HL-60 (cell line): ENCODE data around the gene UBE2E3.

Experiments
- GABPA ChIP-seq: IDR thresholded peaks from 2 replicates; pipeline ENCODE4 v1.6.1; 2012; ENCODE audit warnings: low read depth
- POLR2AphosphoS5 ChIP-seq: IDR thresholded peaks from 2 replicates; pipeline ENCODE4 v1.6.1; 2012; ENCODE audit warnings: low read depth
- REST ChIP-seq: IDR thresholded peaks from 2 replicates; pipeline ENCODE4 v1.6.1; 2012; ENCODE audit warnings: low read depth; ENCODE audit not compliant: insufficient replicate concordance
- SPI1 ChIP-seq: IDR thresholded peaks from 2 replicates; pipeline ENCODE4 v1.6.1; 2012; ENCODE audit warnings: low read depth, mild to moderate bottlenecking, borderline replicate concordance
- TF ChIP-seq, protein P1 (sequence below): IDR thresholded peaks from one replicate; pipeline ENCODE4 v1.5.1; 2011; ENCODE audit warnings: low read length, control low read depth, inconsistent platforms; ENCODE audit not compliant: insufficient read depth

DNA sequence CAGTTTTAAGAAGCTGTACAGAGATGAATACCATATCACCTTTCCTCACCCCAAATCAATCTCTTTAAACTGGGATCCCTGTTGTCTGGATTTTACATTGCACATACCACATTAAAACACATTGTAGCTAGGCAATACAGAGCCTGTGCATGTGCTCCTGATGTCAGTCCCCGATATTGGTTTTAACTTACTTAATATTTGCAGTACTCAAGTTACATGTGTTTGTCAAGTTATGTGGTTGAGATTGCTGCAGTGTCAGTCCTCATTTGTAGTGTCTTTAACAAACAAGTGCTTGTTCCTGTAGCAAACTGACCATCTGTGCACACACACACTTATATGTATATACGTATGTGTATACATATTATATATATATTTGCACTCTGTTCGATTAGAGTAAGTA lies 10.4 kb upstream of the UBE2E3 start:
- TF ChIP-seq GABPA (no peak), POLR2AphosphoS5 (no peak), SPI1 (no peak), REST (no peak)
- TF ChIP-seq, protein P1, sequence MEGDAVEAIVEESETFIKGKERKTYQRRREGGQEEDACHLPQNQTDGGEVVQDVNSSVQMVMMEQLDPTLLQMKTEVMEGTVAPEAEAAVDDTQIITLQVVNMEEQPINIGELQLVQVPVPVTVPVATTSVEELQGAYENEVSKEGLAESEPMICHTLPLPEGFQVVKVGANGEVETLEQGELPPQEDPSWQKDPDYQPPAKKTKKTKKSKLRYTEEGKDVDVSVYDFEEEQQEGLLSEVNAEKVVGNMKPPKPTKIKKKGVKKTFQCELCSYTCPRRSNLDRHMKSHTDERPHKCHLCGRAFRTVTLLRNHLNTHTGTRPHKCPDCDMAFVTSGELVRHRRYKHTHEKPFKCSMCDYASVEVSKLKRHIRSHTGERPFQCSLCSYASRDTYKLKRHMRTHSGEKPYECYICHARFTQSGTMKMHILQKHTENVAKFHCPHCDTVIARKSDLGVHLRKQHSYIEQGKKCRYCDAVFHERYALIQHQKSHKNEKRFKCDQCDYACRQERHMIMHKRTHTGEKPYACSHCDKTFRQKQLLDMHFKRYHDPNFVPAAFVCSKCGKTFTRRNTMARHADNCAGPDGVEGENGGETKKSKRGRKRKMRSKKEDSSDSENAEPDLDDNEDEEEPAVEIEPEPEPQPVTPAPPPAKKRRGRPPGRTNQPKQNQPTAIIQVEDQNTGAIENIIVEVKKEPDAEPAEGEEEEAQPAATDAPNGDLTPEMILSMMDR: no peak
